ENCODE data around the gene PADI3. TPM values are rescaled to one million over a fixed set of nuclear protein-coding genes. Genes with fewer than 3 reads are reported as not detected.

The PADI3 gene
- polyA plus RNA-seq, 2 donors, result 14.1 to 31.0 TPM

- Histone ChIP-seq H3K27ac (ENCODE audit: low read depth in 2 of 2, low read length in 1 of 2) (no peak overlapping the region), H3K27me3 (ENCODE audit: control insufficient read depth in 1 of 2, insufficient read depth in 2 of 2, low read length in 2 of 2) (no peaks in the 10 kb centered on the region), H3K4me1 (ENCODE audit: control insufficient read depth in 2 of 2, insufficient read depth in 2 of 2, low read length in 1 of 2) (peaks cover 0 to 7% of the 10 kb centered on the region in 2 donors), H3K36me3 (ENCODE audit: control insufficient read depth in 2 of 2, insufficient read depth in 2 of 2, low read length in 1 of 2) (no peaks in the 10 kb centered on the region), H3K9me3 (ENCODE audit: control insufficient read depth in 2 of 2, insufficient read depth in 1 of 2, low read depth in 1 of 2, low read length in 1 of 2) (no peaks in the 10 kb centered on the region), H3K4me3 (ENCODE audit: low read depth in 1 of 2, low read length in 2 of 2) (no peak overlapping the region)
- 84 to 87% methylated on average over 7 of the region's 7 CpGs for WGBS, 2 donors
Observed at GRCh38 chr1:17260264-17260663, 11.4 kb downstream of the PADI3 start.

- Histone ChIP-seq H3K36me3 (ENCODE audit: control insufficient read depth in 2 of 2, insufficient read depth in 2 of 2, low read length in 1 of 2) (no peaks in the 10 kb centered on the region), H3K27ac (ENCODE audit: low read depth in 2 of 2, low read length in 1 of 2) (no peak overlapping the region), H3K4me3 (ENCODE audit: low read depth in 1 of 2, low read length in 2 of 2) (no peak overlapping the region), H3K4me1 (ENCODE audit: control insufficient read depth in 2 of 2, insufficient read depth in 2 of 2, low read length in 1 of 2) (peaks cover 0 to 7% of the 10 kb centered on the region in 2 donors), H3K27me3 (ENCODE audit: control insufficient read depth in 1 of 2, insufficient read depth in 2 of 2, low read length in 2 of 2) (no peaks in the 10 kb centered on the region), H3K9me3 (ENCODE audit: control insufficient read depth in 2 of 2, insufficient read depth in 1 of 2, low read depth in 1 of 2, low read length in 1 of 2) (no peaks in the 10 kb centered on the region)
- WGBS, 2 donors, result 85 to 86% methylated on average over 5 of the region's 5 CpGs
Observed at GRCh38 chr1:17260738-17261137, 11.8 kb downstream of the PADI3 start.

- H3K4me3 ChIP-seq (ENCODE audit: low read depth in 1 of 2, low read length in 2 of 2), result no peak overlapping the region
- H3K4me1 ChIP-seq (ENCODE audit: control insufficient read depth in 2 of 2, insufficient read depth in 2 of 2, low read length in 1 of 2), result no peaks in the 10 kb centered on the region
- no peak overlapping the region for H3K27ac ChIP-seq (ENCODE audit: low read depth in 2 of 2, low read length in 1 of 2)
- H3K9me3 ChIP-seq (ENCODE audit: control insufficient read depth in 2 of 2, insufficient read depth in 1 of 2, low read depth in 1 of 2, low read length in 1 of 2), result no peaks in the 10 kb centered on the region
- H3K27me3 ChIP-seq (ENCODE audit: control insufficient read depth in 1 of 2, insufficient read depth in 2 of 2, low read length in 2 of 2), result no peaks in the 10 kb centered on the region
- H3K36me3 ChIP-seq (ENCODE audit: control insufficient read depth in 2 of 2, insufficient read depth in 2 of 2, low read length in 1 of 2), result no peaks in the 10 kb centered on the region
Observed at GRCh38 chr1:17263936-17264335, 15.0 kb downstream of the PADI3 start.

GRCh38 chr1:17264470-17264869 lies 15.6 kb downstream of the PADI3 start:
- no peaks in the 10 kb centered on the region for H3K4me1 ChIP-seq (ENCODE audit: control insufficient read depth in 2 of 2, insufficient read depth in 2 of 2, low read length in 1 of 2)
- H3K9me3 ChIP-seq (ENCODE audit: control insufficient read depth in 2 of 2, insufficient read depth in 1 of 2, low read depth in 1 of 2, low read length in 1 of 2), result no peaks in the 10 kb centered on the region
- no peaks in the 10 kb centered on the region for H3K36me3 ChIP-seq (ENCODE audit: control insufficient read depth in 2 of 2, insufficient read depth in 2 of 2, low read length in 1 of 2)
- H3K27ac ChIP-seq (ENCODE audit: low read depth in 2 of 2, low read length in 1 of 2), result no peak overlapping the region
- H3K27me3 ChIP-seq (ENCODE audit: control insufficient read depth in 1 of 2, insufficient read depth in 2 of 2, low read length in 2 of 2), result no peaks in the 10 kb centered on the region
- WGBS, 2 donors, result 85 to 95% methylated on average over 5 of the region's 5 CpGs
- H3K4me3 ChIP-seq (ENCODE audit: low read depth in 1 of 2, low read length in 2 of 2), result no peak overlapping the region

- no peaks in the 10 kb centered on the region for H3K27me3 ChIP-seq (ENCODE audit: control insufficient read depth in 1 of 2, insufficient read depth in 2 of 2, low read length in 2 of 2)
- no peak overlapping the region for H3K27ac ChIP-seq (ENCODE audit: low read depth in 2 of 2, low read length in 1 of 2)
- WGBS, 2 donors, result 42 to 65% methylated on average over 2 of the region's 2 CpGs
- H3K4me1 ChIP-seq (ENCODE audit: control insufficient read depth in 2 of 2, insufficient read depth in 2 of 2, low read length in 1 of 2), result no peaks in the 10 kb centered on the region
- peaks cover 0 to 2% of the 10 kb centered on the region in 2 donors for H3K36me3 ChIP-seq (ENCODE audit: control insufficient read depth in 2 of 2, insufficient read depth in 2 of 2, low read length in 1 of 2)
- no peak overlapping the region for H3K4me3 ChIP-seq (ENCODE audit: low read depth in 1 of 2, low read length in 2 of 2)
- H3K9me3 ChIP-seq (ENCODE audit: control insufficient read depth in 2 of 2, insufficient read depth in 1 of 2, low read depth in 1 of 2, low read length in 1 of 2), result no peaks in the 10 kb centered on the region
Observed at GRCh38 chr1:17265162-17265561, 16.3 kb downstream of the PADI3 start.

- Histone ChIP-seq H3K4me1 (ENCODE audit: control insufficient read depth in 2 of 2, insufficient read depth in 2 of 2, low read length in 1 of 2) (no peaks in the 10 kb centered on the region), H3K9me3 (ENCODE audit: control insufficient read depth in 2 of 2, insufficient read depth in 1 of 2, low read depth in 1 of 2, low read length in 1 of 2) (no peaks in the 10 kb centered on the region), H3K36me3 (ENCODE audit: control insufficient read depth in 2 of 2, insufficient read depth in 2 of 2, low read length in 1 of 2) (peaks cover 0 to 2% of the 10 kb centered on the region in 2 donors), H3K4me3 (ENCODE audit: low read depth in 1 of 2, low read length in 2 of 2) (no peak overlapping the region), H3K27me3 (ENCODE audit: control insufficient read depth in 1 of 2, insufficient read depth in 2 of 2, low read length in 2 of 2) (no peaks in the 10 kb centered on the region), H3K27ac (ENCODE audit: low read depth in 2 of 2, low read length in 1 of 2) (no peak overlapping the region)
- 86 to 88% methylated on average over 4 of the region's 4 CpGs for WGBS, 2 donors
Observed at GRCh38 chr1:17265950-17266349, 17.1 kb downstream of the PADI3 start.

- Histone ChIP-seq H3K27ac (ENCODE audit: low read depth in 2 of 2, low read length in 1 of 2) (no peak overlapping the region), H3K27me3 (ENCODE audit: control insufficient read depth in 1 of 2, insufficient read depth in 2 of 2, low read length in 2 of 2) (no peaks in the 10 kb centered on the region), H3K4me1 (ENCODE audit: control insufficient read depth in 2 of 2, insufficient read depth in 2 of 2, low read length in 1 of 2) (peaks cover 0 to 3% of the 10 kb centered on the region in 2 donors), H3K36me3 (ENCODE audit: control insufficient read depth in 2 of 2, insufficient read depth in 2 of 2, low read length in 1 of 2) (peaks cover 0 to 7% of the 10 kb centered on the region in 2 donors), H3K4me3 (ENCODE audit: low read depth in 1 of 2, low read length in 2 of 2) (no peak overlapping the region), H3K9me3 (ENCODE audit: control insufficient read depth in 2 of 2, insufficient read depth in 1 of 2, low read depth in 1 of 2, low read length in 1 of 2) (no peaks in the 10 kb centered on the region)
- WGBS, 2 donors, result 90 to 91% methylated on average over 23 of the region's 23 CpGs
Observed at GRCh38 chr1:17270891-17271765, 22.2 kb downstream of the PADI3 start.

- no peak overlapping the region for H3K4me3 ChIP-seq (ENCODE audit: low read depth in 1 of 2, low read length in 2 of 2)
- WGBS, 2 donors, result 85 to 91% methylated on average over 6 of the region's 6 CpGs
- no peaks in the 10 kb centered on the region for H3K9me3 ChIP-seq (ENCODE audit: control insufficient read depth in 2 of 2, insufficient read depth in 1 of 2, low read depth in 1 of 2, low read length in 1 of 2)
- peaks cover 0 to 7% of the 10 kb centered on the region in 2 donors for H3K36me3 ChIP-seq (ENCODE audit: control insufficient read depth in 2 of 2, insufficient read depth in 2 of 2, low read length in 1 of 2)
- peaks cover 0 to 7% of the 10 kb centered on the region in 2 donors for H3K4me1 ChIP-seq (ENCODE audit: control insufficient read depth in 2 of 2, insufficient read depth in 2 of 2, low read length in 1 of 2)
- H3K27me3 ChIP-seq (ENCODE audit: control insufficient read depth in 1 of 2, insufficient read depth in 2 of 2, low read length in 2 of 2), result no peaks in the 10 kb centered on the region
- no peak overlapping the region for H3K27ac ChIP-seq (ENCODE audit: low read depth in 2 of 2, low read length in 1 of 2)
Observed at GRCh38 chr1:17272066-17272465, 23.2 kb downstream of the PADI3 start.

GRCh38 chr1:17272646-17273045 lies 23.7 kb downstream of the PADI3 start:
- peaks cover 0 to 7% of the 10 kb centered on the region in 2 donors for H3K4me1 ChIP-seq (ENCODE audit: control insufficient read depth in 2 of 2, insufficient read depth in 2 of 2, low read length in 1 of 2)
- H3K27ac ChIP-seq (ENCODE audit: low read depth in 2 of 2, low read length in 1 of 2), result no peak overlapping the region
- H3K36me3 ChIP-seq (ENCODE audit: control insufficient read depth in 2 of 2, insufficient read depth in 2 of 2, low read length in 1 of 2), result peaks cover 0 to 7% of the 10 kb centered on the region in 2 donors
- no peak overlapping the region for H3K4me3 ChIP-seq (ENCODE audit: low read depth in 1 of 2, low read length in 2 of 2)
- H3K9me3 ChIP-seq (ENCODE audit: control insufficient read depth in 2 of 2, insufficient read depth in 1 of 2, low read depth in 1 of 2, low read length in 1 of 2), result no peaks in the 10 kb centered on the region
- 30 to 37% methylated on average over 4 of the region's 4 CpGs for WGBS, 2 donors
- H3K27me3 ChIP-seq (ENCODE audit: control insufficient read depth in 1 of 2, insufficient read depth in 2 of 2, low read length in 2 of 2), result no peaks in the 10 kb centered on the region

- H3K9me3 ChIP-seq (ENCODE audit: control insufficient read depth in 2 of 2, insufficient read depth in 1 of 2, low read depth in 1 of 2, low read length in 1 of 2), result no peaks in the 10 kb centered on the region
- H3K27ac ChIP-seq (ENCODE audit: low read depth in 2 of 2, low read length in 1 of 2), result no peak overlapping the region
- H3K36me3 ChIP-seq (ENCODE audit: control insufficient read depth in 2 of 2, insufficient read depth in 2 of 2, low read length in 1 of 2), result peaks cover 0 to 7% of the 10 kb centered on the region in 2 donors
- no peak overlapping the region for H3K4me3 ChIP-seq (ENCODE audit: low read depth in 1 of 2, low read length in 2 of 2)
- H3K4me1 ChIP-seq (ENCODE audit: control insufficient read depth in 2 of 2, insufficient read depth in 2 of 2, low read length in 1 of 2), result peaks cover 0 to 7% of the 10 kb centered on the region in 2 donors
- 71 to 76% methylated on average over 13 of the region's 13 CpGs for WGBS, 2 donors
- no peaks in the 10 kb centered on the region for H3K27me3 ChIP-seq (ENCODE audit: control insufficient read depth in 1 of 2, insufficient read depth in 2 of 2, low read length in 2 of 2)
Observed at GRCh38 chr1:17273096-17273495, 24.2 kb downstream of the PADI3 start.
